HG02678 (cell line): ENCODE measurements around the gene EPS15.
"Not testable (repeated sequence)": the region's sequence is repeated elsewhere in the genome, so short reads cannot be mapped to it uniquely, and the experiment has no call there.

Experiments used
- ATAC-seq: cut with Tn5 transposase; IDR thresholded peaks from one replicate; pipeline ENCODE4 v1.9.1; 2021; ENCODE audit warnings: mild to moderate bottlenecking, moderate library complexity; ENCODE audit not compliant: unreplicated experiment

Gene EPS15

DNA sequence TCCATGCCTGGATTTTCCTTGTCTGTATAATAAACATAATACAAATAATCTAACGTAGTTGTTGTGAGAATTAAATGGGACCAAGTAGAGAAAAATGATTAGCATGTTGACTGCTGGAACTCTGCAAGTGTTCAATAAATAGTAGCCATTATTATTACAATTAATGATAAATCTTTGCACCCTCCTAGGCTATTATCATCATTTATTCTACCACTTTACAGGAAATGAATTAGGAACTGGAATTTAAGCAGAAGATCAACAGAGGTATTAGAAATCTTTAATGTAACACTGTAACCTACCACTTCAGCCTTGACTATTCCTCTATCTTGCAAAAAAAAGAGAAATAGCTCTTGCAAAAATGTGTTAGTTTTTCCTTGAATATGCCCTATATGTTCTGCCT, 126.8 kb downstream of the EPS15 start:
- no peak for ATAC-seq

DNA sequence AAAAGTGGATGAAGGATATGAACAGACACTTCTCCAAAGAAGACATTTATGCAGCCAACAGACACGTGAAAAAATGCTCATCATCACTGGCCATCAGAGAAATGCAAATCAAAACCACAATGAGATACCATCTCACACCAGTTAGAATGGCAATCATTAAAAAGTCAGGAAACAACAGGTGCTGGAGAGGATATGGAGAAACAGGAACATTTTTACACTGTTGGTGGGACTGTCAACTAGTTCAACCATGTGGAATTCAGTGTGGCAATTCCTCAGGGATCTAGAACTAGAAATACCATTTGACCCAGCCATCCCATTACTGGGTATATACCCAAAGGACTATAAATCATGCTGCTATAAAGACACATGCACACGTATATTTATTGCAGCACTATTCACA, 128.4 kb downstream of the EPS15 start:
- not testable (repeated sequence) for ATAC-seq

DNA sequence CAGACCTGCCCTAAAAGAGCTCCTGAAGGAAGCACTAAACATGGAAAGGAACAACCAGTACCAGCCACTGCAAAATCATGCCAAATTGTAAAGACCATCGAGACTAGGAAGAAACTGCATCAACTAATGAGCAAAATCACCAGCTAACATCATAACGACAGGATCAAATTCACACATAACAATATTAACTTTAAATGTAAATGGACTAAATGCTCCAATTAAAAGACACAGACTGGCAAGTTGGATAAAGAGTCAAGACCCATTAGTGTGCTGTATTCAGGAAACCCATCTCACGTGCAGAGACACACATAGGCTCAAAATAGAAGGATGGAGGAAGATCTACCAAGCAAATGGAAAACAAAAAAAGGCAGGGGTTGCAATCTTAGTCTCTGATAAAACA, 131.8 kb downstream of the EPS15 start:
- not testable (repeated sequence) for ATAC-seq

DNA sequence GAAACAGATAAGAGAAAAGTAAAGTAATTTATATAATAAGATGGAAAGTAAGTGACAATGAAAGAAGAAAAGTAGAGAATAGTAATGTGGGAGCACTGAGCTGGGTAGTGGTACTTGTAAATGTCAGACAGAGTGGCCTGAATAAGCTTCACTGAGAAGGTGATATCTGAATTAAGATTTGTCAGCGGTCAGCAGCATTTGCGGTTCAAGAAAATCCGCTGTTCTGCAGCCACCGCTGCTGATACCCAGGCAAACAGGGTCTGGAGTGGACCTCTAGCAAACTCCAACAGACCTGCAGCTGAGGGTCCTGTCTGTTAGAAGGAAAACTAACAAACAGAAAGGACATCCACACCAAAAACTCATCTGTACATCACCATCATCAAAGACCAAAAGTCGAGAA, 132.8 kb downstream of the EPS15 start:
- ATAC-seq, result not testable (repeated sequence)

DNA sequence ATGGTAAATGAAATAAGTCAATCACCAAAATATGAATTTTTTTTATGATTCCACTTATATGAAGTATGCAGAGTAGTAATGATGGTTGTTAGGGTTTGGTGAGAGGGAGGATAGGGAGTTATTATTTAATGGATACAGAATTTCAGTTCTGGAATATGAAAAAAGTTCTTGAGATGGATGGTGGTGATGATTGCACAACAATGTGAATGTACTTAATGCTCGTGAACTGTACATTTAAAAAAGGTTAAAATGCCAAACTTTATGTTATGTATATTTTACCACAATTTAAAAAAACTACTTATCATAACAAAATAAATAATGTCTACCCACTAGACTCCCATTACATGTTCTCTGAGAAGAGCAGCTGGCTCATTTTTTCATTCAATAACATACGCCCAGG, 133.3 kb downstream of the EPS15 start:
- ATAC-seq, result no peak

DNA sequence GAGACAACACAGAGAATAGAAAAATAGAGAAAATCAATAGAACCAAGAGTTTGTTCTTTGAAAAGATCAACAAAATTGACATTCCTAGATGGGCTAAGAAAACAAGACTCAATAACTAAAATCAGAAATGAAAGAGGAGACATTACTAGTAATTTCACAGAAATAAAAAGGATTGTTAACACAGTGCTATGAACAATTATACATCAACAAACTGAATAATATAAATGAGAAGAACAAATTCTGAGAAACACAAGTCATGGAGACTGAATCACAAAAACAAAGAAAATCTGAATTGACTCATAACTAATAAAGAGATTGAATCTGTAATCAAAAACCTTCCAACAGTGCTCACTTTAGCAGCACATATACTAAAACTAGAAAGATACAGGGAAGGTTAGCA, 137.1 kb downstream of the EPS15 start:
- no peak for ATAC-seq

DNA sequence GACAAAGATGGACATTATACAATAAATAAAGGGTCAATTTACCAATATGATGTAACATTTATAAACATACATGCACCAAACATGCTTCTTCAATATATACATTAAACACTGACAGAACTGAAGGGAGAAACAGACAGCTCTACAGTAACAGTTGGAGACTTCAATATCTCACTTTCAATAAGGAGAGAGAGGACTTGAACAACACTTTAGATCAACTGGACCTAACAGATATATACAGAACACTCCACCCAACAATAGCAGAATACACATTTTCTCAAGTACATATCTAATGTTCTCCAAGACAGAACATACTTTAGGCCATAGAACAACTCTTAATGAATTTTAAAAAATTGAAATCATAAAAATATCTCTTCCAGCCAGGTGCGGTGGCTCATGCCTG, 138.1 kb downstream of the EPS15 start:
- ATAC-seq, result no peak

DNA sequence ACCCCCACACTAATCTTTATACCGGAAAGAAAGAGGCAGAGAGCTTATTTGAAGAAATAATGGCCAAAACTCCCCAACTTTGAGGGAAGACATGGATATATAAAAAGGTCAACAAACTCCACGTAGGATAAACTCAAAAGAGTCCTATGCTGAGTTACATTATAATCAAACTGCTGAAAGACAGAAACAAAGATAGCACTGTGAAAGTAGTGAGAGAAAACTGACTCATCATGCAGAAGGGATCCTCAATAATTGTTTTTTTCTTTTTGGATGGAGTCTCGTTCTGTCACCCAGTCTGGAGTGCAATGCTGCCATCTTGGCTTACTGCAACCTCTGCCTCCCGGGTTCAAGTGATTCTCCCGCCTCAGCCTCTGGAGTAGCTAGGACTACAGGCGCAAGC, 140.2 kb downstream of the EPS15 start:
- no peak for ATAC-seq

DNA sequence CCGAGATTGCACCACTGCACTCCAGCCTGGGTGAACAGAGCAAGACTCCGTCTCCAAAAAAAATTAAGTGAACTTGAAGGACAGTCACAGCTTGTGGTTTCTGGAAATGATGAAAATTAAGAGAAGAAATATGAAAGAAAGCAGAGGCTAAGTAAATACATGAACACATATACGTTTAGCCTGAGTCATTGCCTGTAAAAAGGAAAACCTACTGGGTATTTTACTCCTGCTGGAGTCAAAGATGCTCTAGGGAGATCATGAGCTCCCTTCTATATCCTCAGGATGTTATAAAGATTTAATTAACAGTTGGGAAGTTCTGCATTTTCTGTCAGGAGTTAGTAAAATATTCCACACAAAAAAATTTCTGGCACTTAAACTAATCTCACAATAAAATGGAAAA, 145.2 kb downstream of the EPS15 start:
- ATAC-seq, result no peak

DNA sequence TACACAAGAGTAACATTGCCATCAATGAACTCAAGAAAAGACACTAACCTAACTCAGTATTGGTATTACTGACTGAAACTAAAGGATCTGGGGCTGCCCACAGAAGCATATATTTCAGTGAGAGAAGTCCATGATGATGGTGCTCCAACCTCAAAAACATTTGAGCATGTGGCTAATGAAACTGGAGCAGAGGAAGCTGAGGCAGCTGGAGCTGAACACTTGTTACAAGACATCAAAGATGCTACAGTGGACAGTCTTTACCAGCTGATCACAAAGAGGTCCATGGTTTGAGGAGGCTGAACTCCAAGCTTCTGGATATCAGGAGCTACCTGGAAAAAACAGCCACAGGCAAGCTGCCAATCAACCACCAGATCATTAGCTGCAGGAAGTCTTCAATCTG, 146.5 kb downstream of the EPS15 start:
- no peak for ATAC-seq

DNA sequence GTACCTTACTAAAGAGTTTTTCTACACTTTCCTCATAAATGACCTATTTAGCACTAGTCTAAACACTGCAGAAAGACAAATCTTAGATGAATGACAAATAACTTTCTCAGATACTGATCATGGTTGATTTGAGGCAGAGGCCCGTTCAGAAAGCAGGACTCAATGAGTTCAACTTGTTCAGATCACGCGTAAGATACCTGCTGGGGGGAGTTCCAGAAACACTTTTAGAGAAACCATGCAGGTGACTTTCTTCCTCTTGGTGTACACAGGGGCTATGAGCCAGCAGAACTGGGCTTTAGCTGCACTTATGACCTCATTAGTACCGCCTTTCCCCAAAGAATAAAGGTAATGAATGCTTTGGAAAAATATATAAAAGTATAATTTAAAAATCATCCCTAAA, 149.9 kb downstream of the EPS15 start:
- ATAC-seq, result no peak

DNA sequence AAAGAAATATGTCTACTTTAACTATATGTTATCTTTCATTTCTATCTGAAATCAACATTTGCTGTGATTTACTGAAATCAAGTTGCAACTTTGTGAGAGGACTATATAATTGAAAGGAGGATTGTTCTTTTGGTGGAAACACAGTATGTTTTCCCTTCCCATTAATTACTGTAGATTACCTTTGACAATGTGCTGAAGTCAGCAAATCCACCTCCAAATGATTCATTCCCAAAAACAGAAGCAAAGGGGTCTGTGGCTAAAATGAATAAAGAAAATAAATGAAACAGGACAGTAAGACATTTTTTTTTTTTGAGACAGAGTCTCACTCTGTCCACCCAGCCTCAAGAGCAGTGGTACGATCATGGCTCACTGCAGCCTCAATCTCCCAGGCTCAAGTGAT, 153.3 kb downstream of the EPS15 start:
- no peak for ATAC-seq

DNA sequence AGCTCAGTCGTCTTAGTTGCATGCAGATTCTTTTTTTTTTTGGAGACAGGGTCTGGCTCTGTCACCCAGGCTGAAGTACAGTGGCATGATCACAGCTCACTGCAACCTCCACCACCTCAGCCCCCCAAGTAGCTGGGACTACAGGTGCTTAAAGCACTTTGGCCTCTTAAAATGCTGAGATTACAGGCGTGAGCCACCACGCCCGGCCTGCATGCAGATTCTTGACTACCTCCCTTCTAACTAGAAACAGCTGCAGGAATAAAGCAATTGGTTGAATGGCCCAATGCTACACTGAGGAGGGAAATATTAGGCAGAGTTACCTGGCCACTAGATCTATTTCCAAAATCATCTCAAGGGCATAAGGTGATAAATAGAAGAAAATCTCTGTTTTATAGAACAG, 159.2 kb downstream of the EPS15 start:
- ATAC-seq, result no peak

DNA sequence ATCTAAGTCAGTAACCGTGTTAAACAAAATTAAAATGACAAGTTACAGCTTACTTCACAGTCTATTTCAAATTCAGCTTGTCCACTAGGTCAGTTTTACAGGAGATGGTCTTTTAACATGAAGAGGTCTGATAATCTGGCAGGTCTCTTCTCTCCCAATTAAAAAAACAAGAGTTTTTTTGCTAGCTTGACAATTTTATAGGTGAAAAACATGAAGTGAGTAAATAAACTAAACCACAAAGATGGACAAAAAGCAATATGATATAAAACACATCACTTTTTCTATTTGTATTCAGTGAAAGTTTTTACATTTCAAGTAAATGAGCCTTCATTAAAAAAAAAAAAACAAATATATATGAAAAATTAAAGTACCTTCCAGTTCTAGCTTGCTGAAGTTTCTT, 163.7 kb downstream of the EPS15 start:
- ATAC-seq, result no peak

DNA sequence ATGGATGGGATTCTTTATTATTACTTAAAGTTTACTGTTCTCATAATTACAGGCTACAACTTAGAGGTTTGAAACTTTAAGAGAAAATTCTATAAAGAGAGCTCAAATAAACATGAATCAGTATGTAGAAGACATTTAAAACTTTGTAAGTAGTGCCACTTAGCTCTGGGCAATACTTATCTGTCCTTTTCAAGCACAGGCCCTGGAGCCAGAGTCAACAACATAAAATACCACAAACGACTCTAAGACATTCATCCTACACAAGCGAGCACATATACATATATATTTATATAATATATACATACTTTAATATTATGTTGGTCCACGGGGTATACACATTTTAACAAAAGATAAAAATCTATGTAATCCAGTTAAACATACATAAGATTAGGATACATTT, 164.7 kb downstream of the EPS15 start:
- ATAC-seq, result no peak

DNA sequence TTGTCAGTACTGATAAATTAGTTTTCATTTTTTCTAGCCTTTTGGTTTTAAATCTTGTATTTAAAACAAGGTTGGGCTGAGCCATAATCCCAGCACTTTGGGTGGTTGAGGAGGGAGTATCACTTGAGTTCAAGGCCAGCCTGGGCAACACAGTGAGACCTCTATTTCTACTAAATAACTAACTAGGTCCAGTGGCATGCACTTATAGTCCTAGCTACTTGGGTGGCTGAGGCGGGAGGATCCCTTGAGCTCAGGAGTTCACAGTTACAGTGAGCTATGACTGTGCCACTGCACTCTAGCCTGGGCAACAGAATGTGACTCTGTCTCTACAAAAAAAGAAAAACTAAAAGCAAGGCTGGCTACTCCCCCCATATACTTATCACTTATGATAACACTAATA, 167.2 kb downstream of the EPS15 start:
- no peak for ATAC-seq

DNA sequence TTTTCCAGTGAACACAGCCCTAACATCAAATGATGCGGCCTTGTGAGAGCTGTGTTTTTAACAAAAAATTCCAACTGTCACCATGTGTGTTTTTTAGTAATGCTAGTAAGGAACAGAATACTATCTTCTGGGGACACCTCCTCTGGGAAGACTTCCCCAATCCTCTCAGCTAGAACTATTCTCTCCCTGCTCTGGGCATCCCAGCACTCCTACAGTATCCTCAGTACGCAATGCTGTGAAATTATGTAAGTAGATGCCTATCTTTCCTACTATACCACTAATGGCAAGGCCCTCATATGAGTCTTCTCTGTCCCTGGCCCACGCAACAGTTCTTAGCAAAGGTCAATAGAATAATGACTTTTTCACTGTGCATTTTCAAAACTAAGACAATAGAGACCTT, 169.2 kb downstream of the EPS15 start:
- ATAC-seq, result no peak

DNA sequence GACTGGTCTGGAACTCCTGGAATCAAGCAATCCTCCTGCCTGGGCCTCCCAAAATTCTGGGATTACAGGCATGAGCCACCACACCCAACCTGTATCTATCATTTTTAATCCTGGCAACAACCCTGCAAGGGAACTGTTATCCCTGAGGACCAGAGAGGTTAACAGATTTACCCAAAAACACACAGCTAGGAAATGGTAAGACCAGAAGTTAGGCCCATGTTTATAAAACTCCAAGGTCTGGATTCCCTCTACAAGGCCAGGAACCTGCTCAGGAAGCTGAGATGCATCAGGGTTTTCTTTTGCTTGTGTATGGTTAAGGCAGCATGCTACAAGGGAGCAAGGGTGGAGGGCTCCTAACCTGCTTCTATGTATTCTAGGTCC, 170.9 kb downstream of the EPS15 start:
- no peak for ATAC-seq

DNA sequence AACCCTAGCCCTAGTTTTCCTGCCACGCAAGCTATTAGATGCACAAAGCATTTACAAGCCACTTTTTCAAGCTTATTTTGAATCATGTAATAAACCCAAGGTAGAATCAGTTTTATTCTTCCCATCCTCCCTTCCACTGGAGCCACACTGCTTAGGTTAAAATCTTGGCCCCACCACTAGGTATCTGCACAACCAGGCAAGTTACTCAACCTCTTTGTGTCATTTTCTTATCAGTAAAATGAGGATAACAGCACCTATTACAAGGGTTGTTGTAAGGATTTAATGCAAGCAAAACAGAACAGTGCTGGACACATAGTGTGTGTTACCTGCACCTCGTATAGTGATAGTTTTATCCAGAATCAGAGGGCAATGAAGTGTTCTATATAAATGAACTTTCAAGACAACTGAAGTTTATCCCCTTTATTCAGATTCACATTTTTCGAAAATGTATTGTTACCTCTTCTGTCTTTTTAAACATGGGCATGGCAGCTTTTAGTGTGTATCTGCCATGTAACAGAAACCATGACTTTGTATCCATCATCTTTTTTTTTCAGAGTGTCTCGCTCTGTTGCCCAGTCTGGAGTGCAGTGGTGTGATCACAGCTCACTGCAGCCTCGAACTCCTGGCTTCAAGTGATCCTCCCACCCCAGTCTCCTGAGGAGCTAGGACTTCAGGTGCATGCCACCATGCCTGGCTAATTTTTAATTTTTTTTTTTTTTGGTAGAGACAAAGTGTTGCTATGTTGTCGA, 171.5 kb downstream of the EPS15 start:
- ATAC-seq, result no peak

DNA sequence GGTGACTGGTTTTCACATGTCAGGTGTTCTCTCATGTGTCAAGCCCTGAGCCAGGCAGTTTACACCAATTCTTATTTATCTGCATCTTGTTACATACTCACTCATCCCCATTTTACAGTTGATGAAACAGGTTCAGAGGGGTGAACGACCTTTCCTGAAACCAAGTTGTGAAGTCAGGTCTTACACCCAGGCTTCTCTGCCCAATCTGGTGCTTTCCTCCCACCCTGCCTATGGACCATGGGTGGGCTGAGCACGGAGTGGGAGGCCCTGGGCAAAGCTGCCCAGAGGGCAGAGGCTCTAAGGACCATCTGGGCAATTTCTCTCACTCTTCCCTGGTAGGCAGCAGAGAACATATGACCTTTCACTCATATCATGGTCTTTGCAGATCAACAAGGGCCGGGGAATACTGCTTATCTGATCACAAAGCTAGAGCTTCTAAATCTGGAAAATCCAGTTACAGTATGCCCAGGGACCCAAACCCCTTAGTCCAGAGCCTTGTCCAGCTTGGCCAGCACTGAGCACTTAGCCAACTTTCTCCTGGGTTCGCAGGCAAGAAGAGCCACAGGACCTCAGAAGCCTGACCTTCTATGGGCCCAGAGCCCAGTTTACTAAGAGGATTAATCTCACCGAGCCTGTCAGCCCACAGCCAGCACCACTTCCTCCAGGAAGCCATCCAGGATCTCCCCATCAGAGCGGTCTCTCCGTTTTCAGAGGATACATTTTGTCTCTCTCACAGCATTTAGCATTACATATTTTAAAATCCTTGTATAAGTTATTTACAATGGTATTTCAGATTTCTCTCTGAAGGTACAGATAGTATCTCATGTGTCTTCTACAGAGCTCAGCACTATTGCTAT, 172.8 kb downstream of the EPS15 start:
- no peak for ATAC-seq

DNA sequence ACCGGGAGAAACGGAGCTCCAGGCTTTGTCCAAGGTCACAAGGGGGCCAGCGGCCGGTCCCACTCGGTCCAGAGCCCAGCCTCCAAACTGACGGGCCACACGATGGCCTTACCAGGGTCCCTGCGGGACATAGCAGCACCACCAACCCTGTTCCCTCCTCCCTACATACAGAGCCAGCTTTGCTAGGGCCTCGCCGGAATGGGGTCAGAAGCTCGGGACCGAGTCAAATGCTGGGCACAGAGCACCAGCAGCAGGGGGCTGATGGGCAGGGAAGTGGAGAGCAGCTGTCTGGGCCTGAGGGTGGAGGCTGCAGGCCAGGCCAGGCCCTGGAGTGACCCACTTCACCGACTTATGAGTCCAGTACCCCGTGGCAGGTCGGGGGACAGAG, 173.8 kb downstream of the EPS15 start:
- no peak for ATAC-seq

DNA sequence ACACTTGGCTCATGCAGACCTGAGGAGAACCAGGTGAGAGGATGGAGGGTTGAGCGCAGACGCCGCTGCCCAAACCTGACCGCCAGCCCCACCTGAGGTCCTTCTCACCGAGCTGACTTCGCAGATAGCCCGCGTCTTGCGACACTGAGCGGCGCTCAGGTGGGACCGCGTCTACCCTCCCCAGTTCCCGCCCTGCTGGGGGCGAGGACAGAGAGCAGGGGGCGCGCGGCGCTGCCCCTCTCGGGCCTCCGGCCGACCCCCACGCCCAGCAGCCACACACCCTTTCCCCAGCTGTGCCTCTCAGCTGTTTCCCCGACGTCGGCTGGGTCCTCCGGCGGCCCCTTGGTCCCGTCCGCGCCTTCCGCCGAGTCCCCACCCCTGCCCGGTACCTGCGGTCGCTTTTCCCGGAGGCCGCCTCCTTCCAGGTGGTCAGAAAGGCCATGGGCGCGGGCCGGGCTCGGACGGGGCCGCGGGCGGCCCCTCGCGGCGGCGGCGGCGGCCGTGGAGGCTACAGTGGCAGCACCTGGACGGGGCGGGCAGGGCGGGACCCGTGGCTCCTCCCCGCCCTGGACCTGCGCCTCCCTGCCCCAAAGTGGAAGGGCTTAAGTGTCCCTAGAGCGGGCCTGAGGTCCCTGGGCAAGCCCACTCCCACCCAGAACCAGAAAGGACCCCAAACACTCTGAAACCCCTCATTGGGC, 174.3 kb downstream of the EPS15 start:
- no peak for ATAC-seq
